Activated T-cell treated with anti-CD3 and anti-CD28 coated beads, Interleukin-2, amount 50 U/mL, for 24 hours (primary cell): ENCODE data around the gene SH3BP1.
"Not testable (repeated sequence)": the region's sequence is repeated elsewhere in the genome, so short reads cannot be mapped to it uniquely, and the experiment has no call there.

Experiments
- DNase-seq: peaks from one replicate; pipeline ENCODE4 v3.0.0-alpha.2; 2020
- H3K27ac Mint-ChIP-seq: 2 replicates; pipeline ENCODE4 v1.8.0; 2020; ENCODE audit warnings: mild to moderate bottlenecking, mixed read lengths
- H3K27me3 Mint-ChIP-seq: 2 replicates; pipeline ENCODE4 v1.8.0; 2020; ENCODE audit warnings: mixed read lengths
- H3K36me3 Mint-ChIP-seq: 2 replicates; pipeline ENCODE4 v1.8.0; 2020; ENCODE audit warnings: low read depth, mixed read lengths
- H3K4me1 Mint-ChIP-seq: 2 replicates; pipeline ENCODE4 v1.8.0; 2020; ENCODE audit warnings: low read depth, mixed read lengths
- H3K4me3 Mint-ChIP-seq: 2 replicates; pipeline ENCODE4 v1.8.0; 2020; ENCODE audit warnings: mild to moderate bottlenecking, moderate library complexity, mixed read lengths
- H3K9me3 Mint-ChIP-seq: 2 replicates; pipeline ENCODE4 v1.8.0; 2020; ENCODE audit warnings: mixed read lengths

The SH3BP1 gene

GRCh38 chr22:37654563-37655251 lies 15.2 kb downstream of the SH3BP1 start:
- H3K27me3 Mint-ChIP-seq: no peaks in the 10 kb centered on the region
- peak overlapping the region; percentile 56 for H3K27ac Mint-ChIP-seq
- DNase-seq: no peak
- H3K36me3 Mint-ChIP-seq: peaks cover 62% of the 10 kb centered on the region
- peaks cover 13% of the 10 kb centered on the region for H3K4me1 Mint-ChIP-seq
- H3K9me3 Mint-ChIP-seq: no peaks in the 10 kb centered on the region
- no peak overlapping the region for H3K4me3 Mint-ChIP-seq

GRCh38 chr22:37655252-37655563 lies 15.7 kb downstream of the SH3BP1 start:
- Mint-ChIP-seq H3K27me3 (no peaks in the 10 kb centered on the region), H3K36me3 (peaks cover 62% of the 10 kb centered on the region), H3K4me3 (no peak overlapping the region), H3K4me1 (peaks cover 18% of the 10 kb centered on the region), H3K27ac (no peak overlapping the region), H3K9me3 (no peaks in the 10 kb centered on the region)
- DNase-seq: no peak

GRCh38 chr22:37656583-37656982 lies 17.1 kb downstream of the SH3BP1 start:
- DNase-seq, H3K27me3 Mint-ChIP-seq, H3K4me3 Mint-ChIP-seq, H3K9me3 Mint-ChIP-seq: not testable (repeated sequence)
- H3K27ac Mint-ChIP-seq: peak overlapping the region; percentile 75
- H3K4me1 Mint-ChIP-seq: peaks cover 32% of the 10 kb centered on the region
- peaks cover 59% of the 10 kb centered on the region for H3K36me3 Mint-ChIP-seq

- peaks cover 57% of the 10 kb centered on the region for H3K36me3 Mint-ChIP-seq
- peak overlapping the region; percentile 82 for H3K4me3 Mint-ChIP-seq
- H3K9me3 Mint-ChIP-seq: no peaks in the 10 kb centered on the region
- H3K4me1 Mint-ChIP-seq: peaks cover 39% of the 10 kb centered on the region
- no peaks in the 10 kb centered on the region for H3K27me3 Mint-ChIP-seq
- peak overlapping the region; percentile 94 for H3K27ac Mint-ChIP-seq
- no peak for DNase-seq
Measured at GRCh38 chr22:37657590-37658132, 18.2 kb downstream of the SH3BP1 start.

- Mint-ChIP-seq H3K27ac (peak within 1 kb of the TSS; percentile 94), H3K36me3 (peaks cover 51% of the 10 kb centered on the region), H3K4me3 (peak within 1 kb of the TSS; percentile 89), H3K4me1 (peaks cover 39% of the 10 kb centered on the region), H3K9me3 (no peaks in the 10 kb centered on the region), H3K27me3 (no peaks in the 10 kb centered on the region)
- peak; percentile 99 for DNase-seq
Measured at GRCh38 chr22:37658133-37659065, 18.9 kb downstream of the SH3BP1 start, which contains the start of gene PDXP. PDXP (plus strand) TSS chr22:37658723; CDS start chr22:37658783, 60 bp downstream.

- peak overlapping the region; percentile 89 for H3K4me3 Mint-ChIP-seq
- DNase-seq: peak; percentile 63
- H3K36me3 Mint-ChIP-seq: peaks cover 46% of the 10 kb centered on the region
- peak overlapping the region; percentile 57 for H3K27ac Mint-ChIP-seq
- H3K4me1 Mint-ChIP-seq: peaks cover 42% of the 10 kb centered on the region
- no peaks in the 10 kb centered on the region for H3K27me3 Mint-ChIP-seq
- H3K9me3 Mint-ChIP-seq: no peaks in the 10 kb centered on the region
Measured at GRCh38 chr22:37659066-37659896, 19.8 kb downstream of the SH3BP1 start.

GRCh38 chr22:37659897-37660708 lies 20.6 kb downstream of the SH3BP1 start:
- Mint-ChIP-seq H3K4me3 (peak overlapping the region; percentile 89), H3K9me3 (no peaks in the 10 kb centered on the region), H3K36me3 (peaks cover 46% of the 10 kb centered on the region), H3K4me1 (peaks cover 42% of the 10 kb centered on the region), H3K27ac (peak overlapping the region; percentile 57), H3K27me3 (no peaks in the 10 kb centered on the region)
- DNase-seq: no peak

- Mint-ChIP-seq H3K4me3 (peak overlapping the region; percentile 89), H3K27me3 (no peaks in the 10 kb centered on the region), H3K4me1 (peaks cover 42% of the 10 kb centered on the region), H3K36me3 (peaks cover 52% of the 10 kb centered on the region), H3K27ac (peak overlapping the region; percentile 14), H3K9me3 (no peaks in the 10 kb centered on the region)
- DNase-seq: no peak
Measured at GRCh38 chr22:37660709-37661045, 21.2 kb downstream of the SH3BP1 start.

GRCh38 chr22:37661160-37661924 lies 21.9 kb downstream of the SH3BP1 start:
- Mint-ChIP-seq H3K4me3 (peak overlapping the region; percentile 89), H3K9me3 (no peaks in the 10 kb centered on the region), H3K4me1 (peaks cover 42% of the 10 kb centered on the region), H3K36me3 (peaks cover 53% of the 10 kb centered on the region), H3K27ac (no peak overlapping the region), H3K27me3 (no peaks in the 10 kb centered on the region)
- no peak for DNase-seq

GRCh38 chr22:37662039-37662438 lies 22.6 kb downstream of the SH3BP1 start:
- Mint-ChIP-seq H3K27me3 (no peaks in the 10 kb centered on the region), H3K27ac (no peak overlapping the region), H3K4me1 (peaks cover 46% of the 10 kb centered on the region), H3K36me3 (peaks cover 60% of the 10 kb centered on the region), H3K4me3 (no peak overlapping the region), H3K9me3 (no peaks in the 10 kb centered on the region)
- no peak for DNase-seq

GRCh38 chr22:37663521-37664140 lies 24.2 kb downstream of the SH3BP1 start:
- no peak for DNase-seq
- Mint-ChIP-seq H3K27me3 (no peaks in the 10 kb centered on the region), H3K4me3 (no peak overlapping the region), H3K4me1 (peaks cover 38% of the 10 kb centered on the region), H3K9me3 (no peaks in the 10 kb centered on the region), H3K36me3 (peaks cover 69% of the 10 kb centered on the region), H3K27ac (peak overlapping the region; percentile 29)

- H3K27me3 Mint-ChIP-seq: no peaks in the 10 kb centered on the region
- H3K4me3 Mint-ChIP-seq: no peak overlapping the region
- DNase-seq: no peak
- H3K27ac Mint-ChIP-seq: no peak overlapping the region
- no peaks in the 10 kb centered on the region for H3K9me3 Mint-ChIP-seq
- peaks cover 37% of the 10 kb centered on the region for H3K4me1 Mint-ChIP-seq
- H3K36me3 Mint-ChIP-seq: peaks cover 67% of the 10 kb centered on the region
Measured at GRCh38 chr22:37664249-37665101, 25.0 kb downstream of the SH3BP1 start.
